ENCODE measurements around the gene SLC7A1.

SLC7A1 gene

GRCh38 chr13:29545988-29546387 lies 49.5 kb downstream of the SLC7A1 start:
- 97% methylated on average over 5 of the region's 8 CpGs for WGBS
- Histone ChIP-seq H3K23ac (ENCODE audit: low read length in 2 of 2) (no peak overlapping the region), H4K91ac (ENCODE audit: low read length) (no peak overlapping the region)

GRCh38 chr13:29543230-29544215 lies 52.0 kb downstream of the SLC7A1 start:
- H3K4me2 ChIP-seq (ENCODE audit: low read length, poor library complexity, severe bottlenecking) = no peak overlapping the region
- no peak overlapping the region for H2AK5ac ChIP-seq (ENCODE audit: low read length, severe bottlenecking)
- peaks cover 51% of the 10 kb centered on the region for H3K79me1 ChIP-seq (replicated peaks; ENCODE audit: low read length, poor library complexity, severe bottlenecking)
- peak overlapping the region; percentile 55 for H4K8ac ChIP-seq (ENCODE audit: low read length)
- no peak overlapping the region for H3K23ac ChIP-seq (ENCODE audit: low read length in 2 of 2)
- H2BK15ac ChIP-seq (ENCODE audit: low read depth, poor library complexity, severe bottlenecking) = no peak overlapping the region
- H3K14ac ChIP-seq (ENCODE audit: low read length in 2 of 2) = peak overlapping the region in 1 of 2 experiments; percentile 68
- no peak overlapping the region for H2AFZ ChIP-seq (ENCODE audit: low read depth, low read length)
- peak overlapping the region; percentile 62 for H2BK120ac ChIP-seq (ENCODE audit: low read depth, low read length)
- WGBS = 67% methylated on average over 12 of the region's 16 CpGs
- H3K4ac ChIP-seq (ENCODE audit: low read depth in 1 of 2, low read length in 2 of 2) = no peak overlapping the region
- no peak overlapping the region for H2BK5ac ChIP-seq (ENCODE audit: low read depth, low read length, poor library complexity, severe bottlenecking)
- peaks cover 11% of the 10 kb centered on the region for H3K4me1 ChIP-seq (ENCODE audit: control insufficient read depth, insufficient read depth, low read depth, low read length)
- no peak overlapping the region for H3K27ac ChIP-seq (ENCODE audit: low read length, poor library complexity, severe bottlenecking)
- H3K9me3 ChIP-seq (ENCODE audit: control insufficient read depth, low read length) = no peaks in the 10 kb centered on the region
- no peaks in the 10 kb centered on the region for H3K27me3 ChIP-seq (ENCODE audit: control insufficient read depth in 1 of 2, insufficient read depth in 1 of 2, low read length in 2 of 2)
- H3K9ac ChIP-seq (ENCODE audit: low read length) = no peak overlapping the region
- peak overlapping the region; percentile 45 for H4K91ac ChIP-seq (ENCODE audit: low read length)
- H2BK12ac ChIP-seq (ENCODE audit: low read length in 2 of 2) = peak overlapping the region in 1 of 2 experiments; percentile 80
- peak overlapping the region in 1 of 2 experiments; percentile 2 for H3K18ac ChIP-seq (ENCODE audit: low read depth in 1 of 2, low read length in 2 of 2)
- peak; percentile 85 for DNase-seq
- peaks cover 18 to 35% of the 10 kb centered on the region in 2 experiments for H3K36me3 ChIP-seq (ENCODE audit: control insufficient read depth in 1 of 2, insufficient read depth in 2 of 2, low read depth in 1 of 2, low read length in 2 of 2)
- H3K4me3 ChIP-seq (ENCODE audit: insufficient read depth in 1 of 2, low read depth in 1 of 2, low read length in 2 of 2) = no peak overlapping the region

More at GRCh38 chr13:29545988-29546387, 49.5 kb downstream of the SLC7A1 start:
- H2AFZ ChIP-seq (ENCODE audit: low read depth, low read length) = no peak overlapping the region
- H2BK120ac ChIP-seq (ENCODE audit: low read depth, low read length) = no peak overlapping the region
- H3K4me1 ChIP-seq (ENCODE audit: control insufficient read depth, insufficient read depth, low read depth, low read length) = peaks cover 8% of the 10 kb centered on the region
- peaks cover 42% of the 10 kb centered on the region for H3K79me1 ChIP-seq (replicated peaks; ENCODE audit: low read length, poor library complexity, severe bottlenecking)
- peak overlapping the region; percentile 27 for H4K8ac ChIP-seq (ENCODE audit: low read length)
- H3K14ac ChIP-seq (ENCODE audit: low read length in 2 of 2) = peak overlapping the region in 1 of 2 experiments; percentile 9
- H2BK5ac ChIP-seq (ENCODE audit: low read depth, low read length, poor library complexity, severe bottlenecking) = no peak overlapping the region
- no peaks in the 10 kb centered on the region for H3K27me3 ChIP-seq (ENCODE audit: control insufficient read depth in 1 of 2, insufficient read depth in 1 of 2, low read length in 2 of 2)
- H2BK15ac ChIP-seq (ENCODE audit: low read depth, poor library complexity, severe bottlenecking) = no peak overlapping the region
- no peak overlapping the region for H2AK5ac ChIP-seq (ENCODE audit: low read length, severe bottlenecking)
- no peak overlapping the region for H3K4me3 ChIP-seq (ENCODE audit: insufficient read depth in 1 of 2, low read depth in 1 of 2, low read length in 2 of 2)
- no peak overlapping the region for H3K4me2 ChIP-seq (ENCODE audit: low read length, poor library complexity, severe bottlenecking)
- H3K18ac ChIP-seq (ENCODE audit: low read depth in 1 of 2, low read length in 2 of 2) = no peak overlapping the region
- no peak overlapping the region for H2BK12ac ChIP-seq (ENCODE audit: low read length in 2 of 2)
- H3K9ac ChIP-seq (ENCODE audit: low read length) = no peak overlapping the region
- H3K27ac ChIP-seq (ENCODE audit: low read length, poor library complexity, severe bottlenecking) = no peak overlapping the region
- DNase-seq = no peak
- no peak overlapping the region for H3K4ac ChIP-seq (ENCODE audit: low read depth in 1 of 2, low read length in 2 of 2)
- H3K9me3 ChIP-seq (ENCODE audit: control insufficient read depth, low read length) = no peaks in the 10 kb centered on the region
- peaks cover 31 to 38% of the 10 kb centered on the region in 2 experiments for H3K36me3 ChIP-seq (ENCODE audit: control insufficient read depth in 1 of 2, insufficient read depth in 2 of 2, low read depth in 1 of 2, low read length in 2 of 2)

GRCh38 chr13:29542381-29542780 lies 53.1 kb downstream of the SLC7A1 start:
- no peak for DNase-seq
- Histone ChIP-seq H2BK12ac (ENCODE audit: low read length in 2 of 2) (no peak overlapping the region), H3K27ac (ENCODE audit: low read length, poor library complexity, severe bottlenecking) (no peak overlapping the region), H3K4me3 (ENCODE audit: insufficient read depth in 1 of 2, low read depth in 1 of 2, low read length in 2 of 2) (no peak overlapping the region), H3K4me2 (ENCODE audit: low read length, poor library complexity, severe bottlenecking) (no peak overlapping the region), H3K18ac (ENCODE audit: low read depth in 1 of 2, low read length in 2 of 2) (no peak overlapping the region), H3K4me1 (ENCODE audit: control insufficient read depth, insufficient read depth, low read depth, low read length) (peaks cover 12% of the 10 kb centered on the region), H2BK5ac (ENCODE audit: low read depth, low read length, poor library complexity, severe bottlenecking) (no peak overlapping the region), H2BK120ac (ENCODE audit: low read depth, low read length) (no peak overlapping the region), H3K4ac (ENCODE audit: low read depth in 1 of 2, low read length in 2 of 2) (no peak overlapping the region), H4K91ac (ENCODE audit: low read length) (no peak overlapping the region), H3K14ac (ENCODE audit: low read length in 2 of 2) (no peak overlapping the region), H3K27me3 (ENCODE audit: control insufficient read depth in 1 of 2, insufficient read depth in 1 of 2, low read length in 2 of 2) (no peaks in the 10 kb centered on the region), H2AK5ac (ENCODE audit: low read length, severe bottlenecking) (no peak overlapping the region), H3K79me1 (replicated peaks; ENCODE audit: low read length, poor library complexity, severe bottlenecking) (peaks cover 53% of the 10 kb centered on the region), H3K23ac (ENCODE audit: low read length in 2 of 2) (no peak overlapping the region), H2BK15ac (ENCODE audit: low read depth, poor library complexity, severe bottlenecking) (no peak overlapping the region), H3K9ac (ENCODE audit: low read length) (no peak overlapping the region), H3K9me3 (ENCODE audit: control insufficient read depth, low read length) (no peaks in the 10 kb centered on the region), H4K8ac (ENCODE audit: low read length) (no peak overlapping the region), H3K36me3 (ENCODE audit: control insufficient read depth in 1 of 2, insufficient read depth in 2 of 2, low read depth in 1 of 2, low read length in 2 of 2) (peaks cover 13 to 33% of the 10 kb centered on the region in 2 experiments), H2AFZ (ENCODE audit: low read depth, low read length) (no peak overlapping the region)
- WGBS = 97% methylated on average over 7 of the region's 8 CpGs

DNA sequence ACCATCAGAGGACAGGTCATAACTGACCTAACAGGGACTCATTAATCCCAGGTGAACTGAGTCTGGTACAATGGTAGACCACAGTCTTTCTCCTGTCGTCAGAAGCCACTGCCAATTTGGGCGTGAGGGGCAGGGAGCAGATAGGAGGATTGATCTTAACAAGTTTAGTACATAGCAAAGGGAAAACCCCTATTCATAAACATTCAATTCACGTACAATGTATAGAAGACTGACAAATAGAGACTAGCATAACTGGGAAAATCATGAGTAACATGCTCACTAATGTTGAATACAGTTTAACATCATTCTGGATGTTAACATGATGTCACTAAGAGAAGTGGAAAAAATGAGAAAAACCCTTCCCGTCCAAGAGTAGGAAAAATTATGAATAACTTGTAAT lies 54.1 kb downstream of the SLC7A1 start:
- Histone ChIP-seq H2AK5ac (ENCODE audit: low read length, severe bottlenecking) (no peak overlapping the region), H2BK120ac (ENCODE audit: low read depth, low read length) (no peak overlapping the region), H3K4me2 (ENCODE audit: low read length, poor library complexity, severe bottlenecking) (no peak overlapping the region), H3K27ac (ENCODE audit: low read length, poor library complexity, severe bottlenecking) (no peak overlapping the region), H3K18ac (ENCODE audit: low read depth in 1 of 2, low read length in 2 of 2) (no peak overlapping the region), H3K9me3 (ENCODE audit: control insufficient read depth, low read length) (no peaks in the 10 kb centered on the region), H2BK5ac (ENCODE audit: low read depth, low read length, poor library complexity, severe bottlenecking) (no peak overlapping the region), H3K4me3 (ENCODE audit: insufficient read depth in 1 of 2, low read depth in 1 of 2, low read length in 2 of 2) (no peak overlapping the region), H3K4me1 (ENCODE audit: control insufficient read depth, insufficient read depth, low read depth, low read length) (peaks cover 14% of the 10 kb centered on the region), H4K91ac (ENCODE audit: low read length) (no peak overlapping the region), H2BK12ac (ENCODE audit: low read length in 2 of 2) (no peak overlapping the region), H3K36me3 (ENCODE audit: control insufficient read depth in 1 of 2, insufficient read depth in 2 of 2, low read depth in 1 of 2, low read length in 2 of 2) (peaks cover 13 to 38% of the 10 kb centered on the region in 2 experiments), H3K79me1 (replicated peaks; ENCODE audit: low read length, poor library complexity, severe bottlenecking) (peaks cover 53% of the 10 kb centered on the region), H3K14ac (ENCODE audit: low read length in 2 of 2) (no peak overlapping the region), H4K8ac (ENCODE audit: low read length) (no peak overlapping the region), H3K23ac (ENCODE audit: low read length in 2 of 2) (no peak overlapping the region), H2BK15ac (ENCODE audit: low read depth, poor library complexity, severe bottlenecking) (no peak overlapping the region), H3K4ac (ENCODE audit: low read depth in 1 of 2, low read length in 2 of 2) (no peak overlapping the region), H3K9ac (ENCODE audit: low read length) (no peak overlapping the region), H3K27me3 (ENCODE audit: control insufficient read depth in 1 of 2, insufficient read depth in 1 of 2, low read length in 2 of 2) (no peaks in the 10 kb centered on the region), H2AFZ (ENCODE audit: low read depth, low read length) (no peak overlapping the region)
- 100% methylated on average over 1 of the region's 4 CpGs for WGBS
- no peak for DNase-seq
